Measurements from ENCODE around the gene MYADML2.
"Not testable (repeated sequence)": the region's sequence is repeated elsewhere in the genome, so short reads cannot be mapped to it uniquely, and the experiment has no call there.

The MYADML2 gene

DNA sequence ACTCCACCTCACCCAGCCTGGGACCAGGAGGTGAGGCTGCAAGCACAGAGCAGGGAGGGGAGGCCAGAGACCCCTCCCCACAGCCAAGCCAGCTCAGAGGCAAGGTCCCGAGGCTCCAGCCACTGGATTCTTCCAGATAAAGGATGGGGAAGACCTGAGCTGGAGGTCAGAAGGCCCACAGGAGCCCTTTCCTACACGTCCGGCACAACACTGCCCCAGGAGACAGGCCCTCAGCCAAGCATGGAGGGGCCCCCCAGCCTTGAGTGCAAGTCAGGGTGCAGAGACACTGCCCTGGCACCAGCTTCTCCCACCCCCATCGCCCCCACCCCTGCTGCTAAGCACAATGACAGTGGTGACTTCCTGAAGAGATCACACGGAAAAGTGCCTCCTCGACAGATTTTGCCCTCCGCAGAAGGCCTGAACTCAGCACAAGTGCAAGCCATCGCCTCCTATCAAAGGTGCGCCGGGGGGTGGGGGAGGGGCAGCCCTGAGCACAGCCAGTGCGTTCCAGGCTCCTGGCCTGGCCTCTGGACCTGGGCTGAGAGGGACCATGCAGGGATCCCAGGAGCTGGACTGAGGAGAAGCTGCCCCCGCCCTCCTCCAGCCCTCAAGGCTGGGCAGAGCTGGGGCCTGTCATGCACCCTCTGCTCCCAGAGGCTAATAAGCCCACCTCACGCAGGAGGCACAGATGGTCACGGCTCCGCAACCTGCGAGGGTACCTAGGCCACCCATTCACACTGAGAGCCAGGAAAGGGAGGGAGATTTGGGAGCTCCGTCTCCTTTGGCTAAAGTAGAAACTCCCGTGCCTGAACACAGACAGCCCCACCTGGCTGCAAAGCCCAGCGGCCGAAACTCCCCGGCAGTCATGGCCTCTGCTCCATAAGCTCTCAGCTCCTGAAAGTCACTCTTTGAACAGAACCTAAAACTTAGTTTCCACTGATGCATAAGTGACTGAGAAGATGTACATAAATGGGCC, 22.2 kb downstream of the MYADML2 start:
- DNase-seq (no peak), ATAC-seq (no peak)

DNA sequence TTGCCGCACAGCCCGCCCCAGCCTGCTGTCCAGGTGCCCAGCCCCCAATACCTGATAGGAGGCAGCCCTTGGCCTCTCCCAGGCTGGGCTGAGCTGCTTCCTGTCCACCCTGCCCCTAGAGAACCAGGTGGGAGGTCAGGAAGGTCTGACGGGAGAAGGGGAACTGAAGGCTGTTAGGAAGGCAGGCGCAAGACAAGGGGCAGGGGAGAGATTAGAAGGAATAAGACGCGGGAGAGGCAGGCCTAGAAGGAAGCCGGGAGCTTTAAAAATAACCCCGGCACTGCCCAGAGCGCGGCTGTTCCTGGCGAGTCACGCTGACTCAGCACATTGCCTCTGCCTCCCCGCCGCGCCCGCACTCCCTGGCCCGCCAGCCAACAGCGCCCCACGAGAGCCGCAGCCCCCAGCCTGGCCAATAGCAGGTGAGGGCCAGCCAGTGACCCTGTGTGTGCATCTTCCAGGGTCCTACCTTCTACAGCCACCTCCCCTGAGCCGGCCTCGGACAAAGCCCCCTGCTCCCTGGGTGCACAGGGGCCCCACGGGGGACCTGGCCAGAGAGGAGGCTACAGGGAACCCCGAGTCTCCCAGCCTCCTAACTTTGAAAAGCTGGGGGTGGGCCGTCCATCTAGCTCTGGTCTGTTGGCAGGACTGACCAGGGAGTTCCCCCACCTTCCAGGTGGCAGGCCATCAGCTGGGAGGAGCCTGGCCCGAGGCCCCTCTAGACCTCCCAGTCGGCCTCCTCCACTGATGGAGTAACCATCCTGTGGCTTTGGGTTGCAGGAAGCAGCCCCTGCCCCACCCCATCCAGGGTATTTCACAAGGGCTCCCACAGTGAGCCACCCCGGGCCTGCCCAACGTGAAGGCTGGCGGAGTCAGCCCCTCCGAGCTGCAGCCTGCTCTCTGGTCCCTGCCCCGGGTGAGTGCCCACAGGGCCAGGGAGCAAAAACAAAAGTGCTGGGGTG, 23.5 kb downstream of the MYADML2 start:
- DNase-seq = no peak
- ATAC-seq = no peak

DNA sequence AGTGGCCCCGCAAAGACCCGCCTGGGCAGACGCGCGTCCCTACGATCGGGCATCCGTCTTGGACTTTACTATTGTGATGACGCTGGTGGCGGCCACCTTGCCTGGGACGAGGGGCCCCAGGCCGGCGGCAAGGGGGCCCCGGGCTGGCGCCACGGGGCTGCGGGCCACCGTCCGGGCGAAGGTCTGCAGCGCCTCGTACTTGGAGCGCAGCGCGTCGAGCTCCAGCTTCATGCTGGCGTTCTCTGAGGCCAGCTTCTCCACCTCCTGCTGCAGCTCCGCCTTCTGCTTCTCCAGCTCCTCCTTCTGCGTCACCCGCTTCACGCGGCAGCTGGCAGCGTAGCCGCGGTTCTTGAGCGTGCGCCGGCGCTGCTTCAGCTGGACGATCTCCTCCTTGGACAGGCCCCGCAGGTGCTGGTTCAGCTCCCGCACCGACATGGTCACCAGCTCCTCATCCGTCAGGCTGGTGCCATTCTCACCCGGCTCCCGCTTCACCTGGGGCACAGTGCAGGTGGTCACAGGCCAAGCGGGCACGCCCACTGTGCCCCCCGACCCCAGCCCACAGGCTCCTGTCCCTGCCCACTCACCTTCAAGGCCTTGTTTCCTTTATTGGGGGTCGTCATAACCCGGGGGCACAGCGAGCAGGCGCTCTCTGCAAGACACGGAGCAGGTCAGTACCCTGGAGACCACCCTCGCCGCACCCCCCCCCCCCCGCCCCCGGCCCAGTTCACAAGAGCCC, 24.3 kb downstream of the MYADML2 start:
- no peak for DNase-seq
- ATAC-seq = no peak

DNA sequence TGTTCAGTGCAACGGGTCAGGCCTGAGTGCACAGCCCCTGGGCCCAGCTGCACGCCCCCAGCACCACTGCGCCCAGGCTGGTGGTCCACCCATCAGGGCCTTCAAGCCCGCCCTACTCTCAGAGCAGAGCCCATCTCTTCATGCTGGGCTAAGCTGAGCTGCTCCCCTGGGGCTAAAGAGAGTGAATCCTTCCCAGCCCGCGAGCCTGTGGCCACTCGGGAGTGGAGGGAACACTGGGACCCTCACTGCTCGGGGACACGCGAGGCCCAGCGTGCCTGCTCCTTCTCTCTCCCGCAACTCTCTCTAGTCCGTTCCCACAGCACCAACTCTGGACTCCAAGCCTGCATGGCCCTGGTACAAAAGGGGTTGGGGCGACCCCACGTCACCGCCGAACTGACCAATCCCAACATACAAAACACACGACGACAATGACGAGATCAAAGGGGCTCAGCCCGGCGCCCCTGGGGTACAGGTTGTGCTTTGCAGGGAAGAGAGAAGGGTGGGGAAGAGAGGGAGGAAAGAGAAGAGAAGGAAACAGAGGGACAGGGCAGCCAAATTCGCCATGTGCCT, 25.0 kb downstream of the MYADML2 start:
- DNase-seq = no peak
- no peak for ATAC-seq

DNA sequence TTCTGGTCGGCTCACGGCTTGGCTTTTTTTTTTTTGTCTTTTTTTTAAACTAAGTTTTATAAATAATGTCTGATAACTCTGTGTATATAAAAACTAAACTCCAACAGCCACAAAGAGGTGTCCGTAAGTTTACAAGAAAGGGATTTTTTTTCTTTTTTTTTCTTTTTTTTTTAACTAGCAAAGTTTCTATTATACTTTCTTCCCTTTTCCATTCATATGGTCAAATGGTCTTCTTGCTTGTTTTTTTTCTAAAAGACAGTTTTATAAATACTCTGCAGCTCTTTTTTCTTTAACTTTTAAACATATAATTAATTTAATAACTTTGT, 25.5 kb downstream of the MYADML2 start:
- no peak for ATAC-seq

DNA sequence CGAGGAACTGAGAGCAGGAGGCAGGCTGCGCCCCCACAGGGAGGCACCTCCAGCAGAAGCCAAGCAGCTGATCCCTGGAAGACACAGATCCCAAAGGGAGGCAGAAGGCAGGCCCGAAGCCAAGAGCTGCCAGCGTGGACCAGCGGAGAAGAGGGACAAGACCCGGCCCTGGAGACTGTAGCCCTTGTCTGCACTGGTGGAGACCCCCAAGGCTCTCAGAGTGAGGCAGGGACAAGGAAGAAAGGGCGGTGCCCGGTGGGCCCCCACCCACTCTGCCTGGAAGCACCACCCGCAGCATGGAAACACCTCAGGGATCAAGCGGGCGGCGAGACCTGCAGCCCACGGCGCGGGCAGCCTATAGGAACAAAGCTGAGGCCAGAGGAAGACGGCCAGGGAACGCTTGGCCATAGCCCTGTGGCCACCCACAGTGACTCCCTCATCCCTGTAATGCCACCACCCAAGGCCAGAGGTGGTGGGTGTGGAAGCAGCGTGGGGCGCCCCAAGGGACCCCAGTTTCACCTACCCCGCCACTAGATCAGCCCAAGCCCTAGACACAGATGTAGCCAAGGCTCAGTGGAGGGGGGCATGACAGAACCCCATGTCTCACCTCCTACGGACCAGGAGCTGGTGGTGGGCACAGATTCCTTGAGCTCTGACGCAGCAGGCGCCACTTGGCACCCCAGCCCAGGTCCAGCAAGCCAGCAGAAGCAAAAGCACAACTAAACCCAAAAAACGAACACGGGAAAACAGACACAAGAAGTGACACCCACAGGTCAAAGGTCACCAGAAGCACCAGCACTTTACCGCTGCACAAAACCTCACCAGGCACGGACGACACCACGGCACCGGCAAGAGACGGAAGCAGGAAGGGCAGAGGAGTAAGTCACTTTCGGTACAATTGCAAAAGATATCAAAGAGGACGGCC, 26.2 kb downstream of the MYADML2 start:
- ATAC-seq (no peak), DNase-seq (no peak)

More for the DNA sequence above, 25.5 kb downstream of the MYADML2 start:
- DNase-seq = no peak

DNA sequence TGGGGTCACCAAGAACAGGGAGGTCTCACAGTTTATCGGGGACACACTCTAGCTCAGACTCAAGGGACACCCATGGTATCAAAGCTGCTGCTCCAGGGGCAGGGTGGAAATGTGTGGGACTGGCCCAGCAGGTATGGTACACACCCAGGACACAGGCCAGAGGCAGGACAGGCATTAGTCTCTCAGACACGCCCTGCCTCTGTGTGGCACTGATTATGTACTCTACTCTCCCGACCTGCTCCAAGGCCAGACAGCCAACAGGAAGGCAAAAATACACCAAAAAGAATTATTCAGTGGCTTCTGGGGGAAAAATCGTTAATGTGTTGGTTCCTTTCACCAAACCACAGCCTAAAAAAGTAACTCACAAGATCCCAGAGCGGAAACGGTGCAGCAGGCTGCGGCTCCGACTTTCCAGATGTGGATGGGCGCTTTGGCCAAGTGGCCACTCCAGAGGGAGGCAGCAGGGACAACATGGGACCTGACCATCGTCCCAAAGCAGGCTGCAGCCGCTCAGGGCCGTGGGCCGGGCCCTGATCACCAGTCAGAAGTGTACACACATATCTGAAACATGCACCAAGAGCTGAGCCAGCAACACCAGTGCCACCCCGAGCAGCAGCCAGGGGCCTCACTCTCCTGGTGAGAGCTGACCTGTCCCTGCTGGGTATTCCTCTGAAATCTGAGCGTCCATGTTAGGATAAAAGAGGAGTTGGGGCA, 28.0 kb downstream of the MYADML2 start:
- no peak for ATAC-seq
- no peak for DNase-seq

DNA sequence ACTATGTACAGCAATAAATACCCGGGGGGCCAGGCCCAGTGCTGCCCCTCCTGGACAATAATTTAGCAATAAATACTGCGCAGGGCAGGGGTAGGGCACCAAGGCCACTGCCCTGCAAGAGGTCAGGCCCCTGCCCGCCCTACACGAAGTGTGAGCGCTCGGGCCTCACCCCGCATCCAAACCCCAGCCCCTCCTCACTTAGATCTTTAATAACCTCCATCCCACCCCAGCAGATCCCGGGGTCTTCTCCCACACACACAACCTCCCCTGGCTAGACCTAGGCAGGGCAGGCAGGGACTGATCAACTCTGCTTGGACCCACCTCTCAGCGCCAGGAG, 28.7 kb downstream of the MYADML2 start:
- peak; percentile 12 for ATAC-seq
- not testable (repeated sequence) for DNase-seq

DNA sequence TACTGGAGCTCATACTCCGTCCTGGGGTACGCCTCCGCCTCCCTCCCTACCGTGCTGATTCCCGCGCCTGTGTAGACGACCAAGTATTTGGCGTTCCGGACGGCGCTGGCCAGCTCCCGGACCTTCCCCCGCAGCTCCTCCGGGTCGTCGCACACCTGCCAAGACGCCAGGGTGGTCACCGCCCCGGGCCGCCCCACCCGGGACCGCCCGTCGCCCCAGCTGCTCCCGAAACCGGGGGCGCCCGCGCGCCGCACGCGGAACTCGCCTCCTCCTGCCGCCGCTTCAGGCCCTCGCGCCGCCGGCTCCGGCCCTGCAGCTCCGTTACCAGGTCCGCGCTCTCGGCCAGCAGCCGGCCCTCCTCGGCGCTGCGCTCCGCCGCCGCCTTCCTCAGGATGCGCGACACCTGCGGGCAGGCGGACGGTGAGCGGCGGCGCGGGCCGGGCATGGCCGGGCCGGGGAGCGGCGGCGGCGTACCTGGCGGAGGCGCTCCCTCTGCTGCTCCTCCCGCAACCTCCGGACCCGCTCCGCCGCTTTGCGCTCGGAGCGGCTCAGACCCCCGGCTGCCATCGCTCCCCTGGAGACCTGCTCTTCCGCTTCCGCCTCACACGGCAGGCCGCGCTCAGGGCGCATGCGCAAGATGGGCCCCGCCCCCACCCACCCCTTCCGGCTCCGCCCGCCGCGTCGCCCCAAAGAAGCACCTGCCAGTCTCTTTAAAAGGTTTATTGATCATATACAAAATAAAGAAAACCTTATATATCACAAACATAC, 29.3 kb downstream of the MYADML2 start, which contains the start of gene SIRT7:
Gene SIRT7 (minus strand): TSS at position 612 of the 768 bp plus-strand sequence. CDS start 45 bp downstream, at position 567.
- ATAC-seq (peak; percentile 73), DNase-seq (peak; percentile 86)

DNA sequence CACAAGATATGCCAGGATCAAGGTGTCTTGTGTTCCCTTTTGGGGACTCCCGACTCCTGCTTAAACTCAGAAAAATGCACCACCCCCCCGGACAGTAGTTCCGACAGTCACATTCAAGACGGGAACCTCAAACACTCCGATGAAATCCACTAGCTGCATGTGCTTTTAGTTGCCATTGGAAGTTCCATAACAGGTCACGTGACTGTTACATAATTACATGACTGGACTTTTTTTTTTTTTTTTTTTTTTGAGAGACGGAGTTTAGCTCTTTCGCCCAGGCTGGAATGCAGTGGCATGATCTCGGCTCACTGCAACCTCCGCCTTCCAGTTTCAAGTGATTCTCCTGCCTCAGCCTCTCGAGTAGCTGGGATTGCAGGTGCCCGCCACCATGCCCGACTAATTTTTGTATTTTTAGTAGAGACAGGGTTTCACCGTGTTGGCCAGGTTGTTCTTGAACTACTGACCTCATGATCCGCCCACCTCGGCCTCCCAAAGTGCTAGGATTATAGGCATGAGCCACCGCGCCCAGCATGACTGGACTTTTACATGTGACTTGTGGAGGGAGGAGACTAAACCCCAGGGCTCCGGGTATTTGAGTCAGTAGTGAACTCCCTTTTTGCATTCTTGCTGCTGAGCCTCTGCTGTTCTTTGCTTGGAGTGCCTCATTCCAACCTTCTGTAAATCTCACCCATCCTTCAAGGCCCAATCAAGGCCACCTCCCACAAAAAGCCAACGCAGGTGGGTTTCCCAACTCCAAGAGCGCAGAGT, 30.6 kb downstream of the MYADML2 start:
- no peak for DNase-seq
- ATAC-seq = no peak

DNA sequence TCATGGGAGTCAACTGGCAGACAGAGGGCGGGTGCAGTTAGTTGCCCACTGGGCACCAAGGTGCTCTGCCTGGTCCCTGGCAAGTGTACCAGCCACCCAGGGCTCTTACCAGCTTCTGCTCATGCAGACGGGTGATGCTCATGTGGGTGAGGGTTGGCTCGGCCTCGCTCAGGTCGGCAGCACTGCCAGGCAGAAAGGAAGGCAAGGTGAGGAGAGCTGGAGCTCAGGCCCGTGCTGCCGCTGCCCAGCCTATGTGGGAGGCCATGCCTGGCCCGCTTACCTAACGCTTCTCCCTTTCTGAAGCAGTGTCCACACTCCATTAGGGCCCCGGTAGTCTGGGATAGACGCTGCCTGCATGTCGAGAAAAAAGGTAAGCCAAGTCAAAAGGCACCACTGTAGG, 31.7 kb downstream of the MYADML2 start:
- ATAC-seq = no peak

DNA sequence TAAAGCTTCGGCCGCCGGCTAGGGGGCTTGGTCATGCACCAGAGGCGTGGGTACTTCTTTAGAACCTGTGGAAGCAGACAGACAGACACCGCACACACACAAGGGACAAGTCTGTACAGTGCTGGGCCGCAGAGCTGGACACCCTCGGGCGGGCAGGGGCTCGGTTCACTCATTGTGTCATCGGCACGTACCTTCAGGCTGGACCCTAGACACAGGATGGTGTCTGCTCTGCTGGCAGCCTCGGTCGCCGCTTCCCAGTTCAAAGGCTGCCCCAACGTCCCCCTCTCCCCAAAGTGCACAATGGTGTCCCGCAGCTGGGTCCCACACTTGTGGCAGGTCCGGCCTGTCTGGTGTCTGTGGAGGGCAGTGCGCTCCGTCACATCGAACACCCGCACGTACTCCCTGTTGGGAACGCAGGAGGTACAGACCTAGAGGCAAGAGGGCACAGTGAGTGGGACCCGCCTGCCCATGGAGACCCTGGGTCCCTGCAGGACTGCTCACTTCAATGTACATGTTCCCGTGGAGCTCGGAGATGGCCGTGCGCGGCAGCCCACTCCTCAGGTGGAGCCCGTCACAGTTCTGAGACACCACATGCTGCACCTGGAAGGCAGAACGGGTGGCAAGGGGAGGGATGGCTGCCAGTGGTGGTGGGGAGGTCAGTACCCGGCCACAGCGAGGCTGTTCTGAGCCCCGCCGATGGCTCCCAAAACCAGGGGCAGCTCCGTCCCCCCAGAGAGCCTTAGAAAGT, 32.8 kb downstream of the MYADML2 start:
- DNase-seq (no peak), ATAC-seq (no peak)

More for the DNA sequence above, 31.7 kb downstream of the MYADML2 start:
- no peak for DNase-seq

DNA sequence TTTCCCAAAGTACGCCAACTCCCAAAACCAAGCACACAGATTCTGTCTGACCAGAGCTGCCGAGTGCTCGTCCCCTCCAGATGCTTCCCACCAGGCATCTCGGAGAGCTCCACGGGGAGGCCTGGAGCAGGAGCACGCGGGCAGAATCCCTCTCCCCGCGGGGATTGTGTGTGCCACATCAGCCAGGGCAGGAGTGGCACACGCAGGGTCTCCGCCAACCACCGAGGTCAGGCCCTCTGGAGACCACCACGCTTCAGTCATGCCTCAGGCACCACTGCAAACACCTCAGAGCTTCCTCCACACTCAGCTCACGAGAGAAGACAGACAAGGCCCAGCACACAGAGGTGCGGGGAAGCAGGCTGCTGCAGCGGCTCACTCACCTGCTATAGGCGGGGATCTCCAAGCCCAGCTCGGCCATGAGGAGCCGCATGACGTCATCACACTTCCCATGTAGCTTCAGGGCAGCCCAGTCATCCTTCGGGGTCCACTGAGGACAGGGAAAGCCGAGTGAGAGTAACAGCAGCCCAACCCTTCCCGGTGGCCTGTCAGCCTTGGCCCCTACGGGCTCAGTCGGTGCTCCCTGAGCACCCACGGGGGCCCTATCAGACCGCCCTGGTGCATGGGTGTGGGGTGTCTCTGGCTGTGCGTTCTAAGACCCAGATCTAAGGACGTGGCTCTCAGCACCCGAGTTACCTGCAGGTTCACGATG, 33.5 kb downstream of the MYADML2 start:
- DNase-seq (no peak), ATAC-seq (no peak)

DNA sequence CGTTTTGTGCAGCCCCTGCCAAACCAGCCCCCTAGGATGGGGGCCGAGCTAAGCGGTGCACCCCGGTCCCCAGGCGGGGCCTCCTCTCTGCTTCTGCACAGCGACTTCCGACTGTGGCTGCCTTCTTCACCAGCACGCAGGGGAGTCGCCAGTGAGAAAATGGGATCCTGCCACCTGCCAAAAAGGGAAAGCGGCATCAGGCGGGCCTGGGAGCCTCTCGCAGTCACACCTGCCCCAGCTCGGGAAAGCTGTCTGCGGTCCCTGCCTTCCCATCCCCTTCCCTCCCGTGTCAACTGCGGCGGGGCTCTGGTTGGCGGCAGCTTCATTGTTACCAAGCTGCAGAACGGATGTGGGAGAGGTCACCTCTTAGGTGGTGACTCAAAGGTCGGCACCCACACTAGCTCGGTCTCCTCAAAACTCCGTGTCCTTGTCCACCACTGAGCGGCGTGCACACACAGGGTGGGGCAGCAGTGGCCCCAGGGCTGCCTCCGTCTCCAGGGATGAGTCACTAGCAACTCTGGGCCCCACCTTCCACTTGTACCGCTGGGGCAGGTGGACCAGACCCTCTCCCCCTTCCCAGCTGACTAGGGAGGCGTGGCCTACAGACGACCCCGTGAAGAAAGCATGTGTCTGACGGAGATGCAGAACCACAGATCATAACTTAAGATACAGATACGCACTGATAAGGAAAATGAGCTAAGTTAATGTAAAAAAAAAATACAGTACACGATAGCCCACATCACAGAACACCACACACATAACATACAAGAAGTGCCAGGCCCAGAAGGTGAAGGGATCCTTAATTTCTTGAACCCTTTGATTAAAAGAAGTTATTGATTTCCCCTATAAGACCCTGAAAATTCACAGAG, 34.4 kb downstream of the MYADML2 start:
- DNase-seq (no peak), ATAC-seq (no peak)

DNA sequence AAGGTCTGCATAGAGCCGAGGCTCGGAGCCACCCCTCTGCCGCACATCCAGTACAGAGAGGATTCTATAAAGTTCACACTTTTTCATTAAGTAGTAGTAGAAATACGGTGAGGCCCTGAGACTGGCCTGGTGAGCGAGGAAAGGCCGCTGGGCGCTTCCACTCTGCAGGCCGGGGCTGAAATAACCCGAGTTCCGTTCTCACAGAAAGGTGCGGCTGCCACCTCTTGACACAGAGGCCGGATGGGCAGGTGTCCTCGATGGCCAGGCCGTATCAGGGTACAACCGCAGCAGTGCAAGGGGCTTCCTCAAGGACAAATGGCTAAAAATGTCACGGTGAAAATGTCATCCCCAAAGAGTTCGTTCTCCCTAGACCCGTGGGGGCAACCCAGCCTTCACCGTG, 35.1 kb downstream of the MYADML2 start:
- DNase-seq (no peak), ATAC-seq (no peak)
